ENCODE data around the gene OR11A1. TPM values are rescaled to one million over a fixed set of nuclear protein-coding genes. Genes with fewer than 3 reads are reported as not detected.
"Not testable (repeated sequence)": the region's sequence is repeated elsewhere in the genome, so short reads cannot be mapped to it uniquely, and the experiment has no call there.

OR11A1 gene
- polyA plus RNA-seq, 1 donor (not counting 4 experiments of a cell fraction or from before 2014, with no cell fraction given) = not detected

DNA sequence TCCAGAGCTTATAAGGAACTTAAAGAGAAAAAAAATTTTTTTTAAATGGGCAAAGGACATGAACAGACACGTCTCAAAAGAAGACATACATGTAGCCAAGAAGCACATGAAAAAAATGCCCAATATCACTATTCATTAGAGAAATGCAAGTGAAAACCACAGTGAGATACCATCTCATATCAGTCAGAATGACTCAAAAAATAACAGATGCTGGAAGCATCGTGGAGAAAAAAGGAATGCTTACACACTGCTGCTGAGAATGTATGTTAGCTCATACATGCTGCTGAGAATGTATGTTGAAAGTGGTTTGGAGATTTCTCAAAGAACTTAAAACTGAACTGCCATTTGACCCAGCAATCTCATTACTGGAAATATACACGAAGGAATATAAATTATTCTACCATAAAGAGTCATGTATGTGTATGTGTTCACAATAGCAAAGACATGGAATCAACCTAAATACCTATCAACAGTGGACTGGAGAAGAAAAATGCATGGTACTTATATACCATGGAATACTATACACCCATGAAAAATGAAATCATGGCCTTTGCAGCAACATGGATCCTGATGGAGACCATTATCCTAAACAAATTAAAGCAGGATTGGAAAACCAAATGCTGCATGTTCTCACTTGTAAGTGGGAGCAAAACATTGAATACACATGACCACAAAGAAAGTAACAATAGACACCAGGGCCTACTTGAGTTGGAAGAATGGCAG is 5.2 kb downstream of the OR11A1 start:
- Histone ChIP-seq H3K4me2 (ENCODE audit: control insufficient read depth, extremely low read depth, insufficient read depth, low read depth, low read length) (peak overlapping the region; percentile 58), H3K9me1 (ENCODE audit: control insufficient read depth, extremely low read depth, insufficient read depth, low read length) (no peaks in the 10 kb centered on the region), H3K9ac (ENCODE audit: control insufficient read depth, extremely low read depth, insufficient read depth, low read length) (no peak overlapping the region), H4K20me1 (ENCODE audit: control insufficient read depth, extremely low read depth, insufficient read depth, low read length) (no peaks in the 10 kb centered on the region), H3K79me2 (ENCODE audit: control insufficient read depth, insufficient read depth, low read length) (no peaks in the 10 kb centered on the region), H3K4me1 (ENCODE audit: control insufficient read depth, extremely low read depth, insufficient read depth, low read length) (peaks cover 11% of the 10 kb centered on the region), H3K27me3 (ENCODE audit: control insufficient read depth, extremely low read depth, insufficient read depth, low read length) (no peaks in the 10 kb centered on the region), H3K27ac (ENCODE audit: control insufficient read depth, insufficient read depth, low read length) (no peak overlapping the region), H2AFZ (ENCODE audit: control insufficient read depth, low read length) (no peak overlapping the region), H3K36me3 (ENCODE audit: control insufficient read depth in 2 of 2, extremely low read depth in 1 of 2, insufficient read depth in 2 of 2, low read length in 2 of 2) (no peaks in the 10 kb centered on the region), H3K9me3 (ENCODE audit: control insufficient read depth, low read depth, low read length) (no peaks in the 10 kb centered on the region), H3K4me3 (ENCODE audit: control insufficient read depth in 2 of 3, extremely low read depth in 1 of 3, insufficient read depth in 2 of 3, low read depth in 1 of 3, low read length in 3 of 3) (no peak overlapping the region)
- DNase-seq (ENCODE audit: low read depth, low spot score) (peak; percentile 83), FAIRE-seq (peak; percentile 91)
- dilution Hi-C loops (cut with MboI; ENCODE audit: extremely low pct_ligation_motif_present, low sequenced_read_pairs) = no loop called here
- no peak for TF ChIP-seq EZH2 (IDR thresholded peaks at IDR 0.05; ENCODE audit: low read length)
- TF ChIP-seq, protein P1, sequence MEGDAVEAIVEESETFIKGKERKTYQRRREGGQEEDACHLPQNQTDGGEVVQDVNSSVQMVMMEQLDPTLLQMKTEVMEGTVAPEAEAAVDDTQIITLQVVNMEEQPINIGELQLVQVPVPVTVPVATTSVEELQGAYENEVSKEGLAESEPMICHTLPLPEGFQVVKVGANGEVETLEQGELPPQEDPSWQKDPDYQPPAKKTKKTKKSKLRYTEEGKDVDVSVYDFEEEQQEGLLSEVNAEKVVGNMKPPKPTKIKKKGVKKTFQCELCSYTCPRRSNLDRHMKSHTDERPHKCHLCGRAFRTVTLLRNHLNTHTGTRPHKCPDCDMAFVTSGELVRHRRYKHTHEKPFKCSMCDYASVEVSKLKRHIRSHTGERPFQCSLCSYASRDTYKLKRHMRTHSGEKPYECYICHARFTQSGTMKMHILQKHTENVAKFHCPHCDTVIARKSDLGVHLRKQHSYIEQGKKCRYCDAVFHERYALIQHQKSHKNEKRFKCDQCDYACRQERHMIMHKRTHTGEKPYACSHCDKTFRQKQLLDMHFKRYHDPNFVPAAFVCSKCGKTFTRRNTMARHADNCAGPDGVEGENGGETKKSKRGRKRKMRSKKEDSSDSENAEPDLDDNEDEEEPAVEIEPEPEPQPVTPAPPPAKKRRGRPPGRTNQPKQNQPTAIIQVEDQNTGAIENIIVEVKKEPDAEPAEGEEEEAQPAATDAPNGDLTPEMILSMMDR (optimal IDR thresholded peaks at IDR 0.05 in 1 of 3, IDR thresholded peaks at IDR 0.05 in 1 of 3, conservative IDR thresholded peaks at IDR 0.05 in 1 of 3; ENCODE audit: extremely low read depth in 1 of 3, insufficient read depth in 2 of 3, low read length in 3 of 3) = no peak

DNA sequence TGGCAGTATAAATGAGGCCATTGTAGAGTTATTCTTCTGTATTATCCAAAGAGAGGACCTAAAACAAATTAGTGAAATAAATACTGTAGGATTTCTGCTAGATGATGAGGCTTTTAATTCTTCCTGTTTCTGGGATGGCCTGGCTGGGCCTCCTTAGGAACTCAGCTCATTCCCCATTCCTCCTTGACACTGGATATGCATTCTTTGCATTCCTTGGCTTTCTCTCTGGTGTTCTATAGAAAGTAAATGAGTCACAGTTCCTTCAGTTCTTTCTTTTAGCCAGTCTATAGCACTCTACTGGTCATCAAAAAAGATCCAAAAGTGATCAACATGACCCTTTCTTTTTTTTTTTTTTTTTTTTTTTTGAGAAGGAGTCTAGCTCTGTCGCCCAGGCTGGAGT is 9.2 kb downstream of the OR11A1 start:
- no peak overlapping the region for H3K4me3 ChIP-seq (ENCODE audit: control insufficient read depth in 2 of 3, extremely low read depth in 1 of 3, insufficient read depth in 2 of 3, low read depth in 1 of 3, low read length in 3 of 3)
- H2AFZ ChIP-seq (ENCODE audit: control insufficient read depth, low read length) = no peak overlapping the region
- FAIRE-seq = peak; percentile 74
- H3K9me1 ChIP-seq (ENCODE audit: control insufficient read depth, extremely low read depth, insufficient read depth, low read length) = no peaks in the 10 kb centered on the region
- no peak overlapping the region for H3K27ac ChIP-seq (ENCODE audit: control insufficient read depth, insufficient read depth, low read length)
- H3K9me3 ChIP-seq (ENCODE audit: control insufficient read depth, low read depth, low read length) = no peaks in the 10 kb centered on the region
- no peak for TF ChIP-seq EZH2 (IDR thresholded peaks at IDR 0.05; ENCODE audit: low read length)
- TF ChIP-seq, protein P1 (optimal IDR thresholded peaks at IDR 0.05 in 1 of 3, IDR thresholded peaks at IDR 0.05 in 1 of 3, conservative IDR thresholded peaks at IDR 0.05 in 1 of 3; ENCODE audit: extremely low read depth in 1 of 3, insufficient read depth in 2 of 3, low read length in 3 of 3) = no peak
- DNase-seq (ENCODE audit: low read depth, low spot score) = peak; percentile 36
- no peaks in the 10 kb centered on the region for H4K20me1 ChIP-seq (ENCODE audit: control insufficient read depth, extremely low read depth, insufficient read depth, low read length)
- dilution Hi-C loops (cut with MboI; ENCODE audit: extremely low pct_ligation_motif_present, low sequenced_read_pairs) = no loop called here
- H3K36me3 ChIP-seq (ENCODE audit: control insufficient read depth in 2 of 2, extremely low read depth in 1 of 2, insufficient read depth in 2 of 2, low read length in 2 of 2) = no peaks in the 10 kb centered on the region
- no peak overlapping the region for H3K9ac ChIP-seq (ENCODE audit: control insufficient read depth, extremely low read depth, insufficient read depth, low read length)
- H3K27me3 ChIP-seq (ENCODE audit: control insufficient read depth, extremely low read depth, insufficient read depth, low read length) = no peaks in the 10 kb centered on the region
- peaks cover 11% of the 10 kb centered on the region for H3K4me1 ChIP-seq (ENCODE audit: control insufficient read depth, extremely low read depth, insufficient read depth, low read length)
- H3K4me2 ChIP-seq (ENCODE audit: control insufficient read depth, extremely low read depth, insufficient read depth, low read depth, low read length) = peak overlapping the region; percentile 23
- H3K79me2 ChIP-seq (ENCODE audit: control insufficient read depth, insufficient read depth, low read length) = no peaks in the 10 kb centered on the region

DNA sequence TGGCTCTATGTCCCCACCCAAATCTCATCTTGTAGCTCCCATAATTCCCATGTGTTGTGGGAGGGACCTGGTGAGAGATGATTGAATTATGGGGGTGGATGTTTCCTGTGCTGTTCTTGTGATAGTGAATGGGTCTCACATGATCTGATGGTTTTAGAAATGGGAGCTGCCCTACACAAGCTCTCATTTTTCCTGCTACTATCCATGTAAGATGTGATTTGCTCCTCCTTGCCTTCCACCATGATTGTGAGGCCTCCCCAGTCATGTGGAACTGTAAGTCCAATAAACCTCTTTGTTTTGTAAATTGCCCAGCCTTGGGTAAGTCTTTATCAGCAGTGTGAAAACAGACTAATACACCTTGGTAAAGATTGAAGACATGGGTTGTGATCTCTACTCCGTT is 12.8 kb downstream of the OR11A1 start:
- H3K9ac ChIP-seq (ENCODE audit: control insufficient read depth, extremely low read depth, insufficient read depth, low read length); H2AFZ ChIP-seq (ENCODE audit: control insufficient read depth, low read length); dilution Hi-C loops (cut with MboI; ENCODE audit: extremely low pct_ligation_motif_present, low sequenced_read_pairs); DNase-seq (ENCODE audit: low read depth, low spot score); H3K4me2 ChIP-seq (ENCODE audit: control insufficient read depth, extremely low read depth, insufficient read depth, low read depth, low read length); H3K4me1 ChIP-seq (ENCODE audit: control insufficient read depth, extremely low read depth, insufficient read depth, low read length); H3K36me3 ChIP-seq (ENCODE audit: control insufficient read depth in 2 of 2, extremely low read depth in 1 of 2, insufficient read depth in 2 of 2, low read length in 2 of 2); H3K9me1 ChIP-seq (ENCODE audit: control insufficient read depth, extremely low read depth, insufficient read depth, low read length); H3K9me3 ChIP-seq (ENCODE audit: control insufficient read depth, low read depth, low read length); H3K27ac ChIP-seq (ENCODE audit: control insufficient read depth, insufficient read depth, low read length); H3K79me2 ChIP-seq (ENCODE audit: control insufficient read depth, insufficient read depth, low read length); H3K27me3 ChIP-seq (ENCODE audit: control insufficient read depth, extremely low read depth, insufficient read depth, low read length); FAIRE-seq; H3K4me3 ChIP-seq (ENCODE audit: control insufficient read depth in 2 of 3, extremely low read depth in 1 of 3, insufficient read depth in 2 of 3, low read depth in 1 of 3, low read length in 3 of 3); H4K20me1 ChIP-seq (ENCODE audit: control insufficient read depth, extremely low read depth, insufficient read depth, low read length): not testable (repeated sequence)

All from keratinocyte (primary cell).